ENCODE data around the gene MYLK2.

Gene MYLK2

GRCh38 chr20:31835554-31835953 lies 16.4 kb downstream of the MYLK2 start:
- DNase-seq (ENCODE audit: low read depth in 1 of 2, low spot score in 1 of 2) = no peak

- DNase-seq (ENCODE audit: low read depth in 1 of 2, low spot score in 1 of 2) = no peak
These were observed 17.1 kb downstream of the MYLK2 start for GRCh38 chr20:31835977-31836852.

DNA sequence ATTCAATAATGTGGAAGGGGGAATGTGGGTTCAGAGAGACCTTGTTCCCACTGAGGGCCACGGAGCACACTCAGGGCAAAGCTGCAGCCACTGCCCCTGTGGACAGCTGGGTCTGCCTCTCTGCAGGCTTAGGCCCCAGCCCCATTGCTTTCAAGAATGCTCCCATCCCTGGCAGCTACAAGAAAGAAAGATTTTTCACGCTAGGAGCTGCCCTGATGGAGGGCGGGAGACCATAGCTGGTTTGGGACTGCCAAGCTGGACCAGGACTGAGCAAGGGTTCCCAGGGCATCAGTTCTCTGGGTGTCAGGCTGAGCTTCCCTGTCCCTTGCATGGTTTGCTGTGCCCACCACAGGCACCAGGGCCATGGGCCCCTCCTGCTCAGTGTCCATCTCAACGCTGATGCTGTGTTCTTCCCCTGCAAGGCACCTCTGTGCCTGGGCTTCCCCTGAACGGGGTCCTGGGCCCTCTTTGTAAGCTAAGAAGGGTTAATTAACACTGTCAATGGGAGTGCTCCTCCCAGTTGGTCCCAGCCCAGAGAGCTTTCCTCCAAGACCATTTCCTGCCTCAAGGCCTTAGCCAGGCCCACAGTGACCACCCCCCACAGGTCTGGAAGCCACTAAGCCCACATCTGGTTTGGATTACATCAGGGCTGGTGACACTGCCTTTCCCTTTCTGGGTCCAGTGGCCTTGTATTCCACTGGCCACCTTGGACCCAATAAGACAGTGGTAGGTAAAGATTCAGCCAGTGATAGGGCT lies 17.9 kb downstream of the MYLK2 start:
- DNase-seq (ENCODE audit: low read depth in 1 of 2, low spot score in 1 of 2) = no peak

DNA sequence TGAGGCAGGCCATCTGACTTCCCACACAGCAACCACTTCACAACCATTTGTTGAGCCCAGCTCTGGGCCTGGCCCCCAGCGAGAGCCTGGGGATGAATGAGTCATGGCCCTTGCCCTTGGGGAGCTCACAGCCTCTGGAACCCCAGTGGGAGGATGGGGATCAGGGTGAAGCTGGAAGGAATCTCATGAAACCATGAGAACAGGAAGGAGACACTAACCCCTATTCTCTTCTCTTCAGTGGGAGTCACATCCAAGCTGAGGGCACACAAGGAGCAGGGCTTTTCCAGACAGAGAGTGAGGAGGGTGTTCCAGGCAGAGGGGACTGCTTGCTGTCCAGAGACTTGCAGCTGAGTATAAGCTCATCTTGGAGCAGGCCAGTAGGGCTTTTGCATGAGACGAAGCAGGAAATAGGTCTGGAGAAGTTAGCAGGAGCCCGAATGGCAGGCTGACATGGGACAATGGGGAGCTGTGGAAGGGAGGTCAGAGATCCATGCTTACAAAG lies 18.8 kb downstream of the MYLK2 start:
- no peak for DNase-seq (ENCODE audit: low read depth in 1 of 2, low spot score in 1 of 2)

GRCh38 chr20:31838646-31839292 lies 19.6 kb downstream of the MYLK2 start:
- no peak for DNase-seq (ENCODE audit: low read depth in 1 of 2, low spot score in 1 of 2)

GRCh38 chr20:31839782-31840487 lies 20.8 kb downstream of the MYLK2 start:
- DNase-seq (ENCODE audit: low read depth in 1 of 2, low spot score in 1 of 2) = no peak

DNA sequence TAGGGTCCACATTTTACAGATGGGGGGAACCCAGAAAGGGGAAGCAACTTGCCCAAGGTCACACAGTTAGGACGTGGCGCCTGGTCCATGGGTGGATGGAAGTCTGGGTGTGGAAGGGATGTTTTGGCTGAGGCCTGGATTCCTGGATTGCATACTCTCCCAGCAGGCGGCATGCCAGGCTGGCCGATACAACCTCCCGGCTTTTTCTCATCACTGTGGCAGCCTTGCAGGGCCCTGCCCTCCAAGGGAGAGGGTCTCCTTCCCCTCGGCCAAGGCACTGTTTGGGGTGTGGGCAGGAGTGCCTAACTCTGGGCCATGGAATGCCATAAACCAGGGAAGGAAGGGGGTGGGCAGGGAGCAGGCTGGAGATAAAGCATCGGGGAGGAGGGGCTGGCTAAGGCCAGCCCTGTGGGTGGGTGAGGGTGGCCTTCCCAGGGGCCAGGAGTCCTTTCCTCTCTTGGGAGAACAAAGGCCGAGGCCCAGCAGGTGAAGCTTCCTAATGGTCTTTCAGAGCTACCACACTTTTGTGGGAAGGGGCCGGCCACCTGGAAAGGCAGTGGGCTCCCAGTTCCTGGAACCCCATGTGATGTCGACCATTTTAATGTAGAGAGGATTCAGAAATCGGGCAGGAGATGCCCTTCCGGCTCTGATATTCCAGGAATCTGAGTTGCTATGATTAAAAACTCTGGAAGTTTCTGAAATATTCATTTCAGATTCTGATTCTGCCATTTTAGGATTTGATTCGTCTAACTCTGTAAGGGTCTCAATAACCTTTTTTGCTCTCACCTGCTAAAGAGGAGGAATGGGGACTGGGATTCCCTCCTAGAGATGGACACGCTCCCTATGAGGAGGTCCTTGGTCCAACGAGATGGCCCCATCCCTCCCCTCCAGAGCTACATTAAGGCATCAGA lies 22.0 kb downstream of the MYLK2 start:
- DNase-seq (ENCODE audit: low read depth in 1 of 2, low spot score in 1 of 2) = no peak

DNA sequence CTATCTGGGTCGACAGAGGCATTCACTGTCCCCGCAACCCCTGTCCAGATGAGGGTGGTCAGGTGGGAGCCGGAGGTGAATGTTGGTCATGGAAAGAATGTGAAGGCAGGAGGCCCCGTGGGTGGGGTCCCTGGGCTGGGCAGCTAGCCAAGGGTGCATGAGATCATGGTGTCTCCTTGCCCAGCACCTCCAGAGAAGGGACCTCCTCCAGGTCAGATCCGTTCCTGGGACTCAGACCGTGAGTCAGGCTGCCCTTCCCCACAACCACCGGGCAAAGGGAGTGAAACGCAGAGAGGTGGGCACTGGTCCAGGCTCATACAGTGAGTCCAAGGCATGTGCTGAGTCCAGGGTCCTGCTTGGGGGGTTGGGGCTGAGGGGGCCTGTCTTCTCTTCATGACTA lies 22.8 kb downstream of the MYLK2 start:
- no peak for DNase-seq (ENCODE audit: low read depth in 1 of 2, low spot score in 1 of 2)

- no peak for DNase-seq (ENCODE audit: low read depth in 1 of 2, low spot score in 1 of 2)
These were observed 23.5 kb downstream of the MYLK2 start for GRCh38 chr20:31842471-31843157.

- DNase-seq (ENCODE audit: low read depth in 1 of 2, low spot score in 1 of 2) = no peak
These were observed 24.1 kb downstream of the MYLK2 start for GRCh38 chr20:31843288-31843687.

GRCh38 chr20:31843881-31844280 lies 24.7 kb downstream of the MYLK2 start:
- DNase-seq (ENCODE audit: low read depth in 1 of 2, low spot score in 1 of 2) = no peak

- DNase-seq (ENCODE audit: low read depth in 1 of 2, low spot score in 1 of 2) = no peak
These were observed 25.7 kb downstream of the MYLK2 start for GRCh38 chr20:31844737-31845299.

DNA sequence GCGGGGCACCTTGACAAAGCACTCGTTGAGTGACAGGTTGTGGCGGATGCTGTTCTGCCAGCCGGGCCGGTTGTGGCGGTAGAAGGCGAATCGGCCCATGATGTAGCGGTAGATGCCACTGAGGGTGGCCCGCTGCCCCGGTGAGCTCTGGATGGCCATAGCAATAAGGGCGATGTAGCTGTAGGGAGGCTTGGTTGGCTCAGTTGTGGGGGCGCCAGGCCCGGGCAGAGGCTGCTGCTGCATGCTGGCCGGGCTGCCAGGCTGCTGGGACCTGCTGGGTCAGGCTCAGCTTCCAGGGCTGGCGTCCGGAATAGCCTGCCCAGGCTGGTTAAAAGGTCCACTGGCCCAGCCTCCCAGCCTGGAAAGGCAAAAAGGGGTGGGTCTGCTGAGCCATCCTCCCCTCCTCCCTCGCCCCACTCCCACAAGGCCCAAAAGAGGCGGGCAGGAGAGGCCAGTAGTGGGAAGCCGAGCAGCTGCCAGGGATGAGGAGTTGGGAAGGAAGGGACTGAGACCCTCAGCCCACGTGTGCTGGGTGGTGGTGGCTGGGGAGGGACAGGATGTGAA lies 26.2 kb downstream of the MYLK2 start, which contains the start of gene FOXS1:
FOXS1 (minus strand) TSS at position 305 of the 564 bp plus-strand sequence; CDS start at position 243, 62 bp downstream.
- DNase-seq (ENCODE audit: low read depth in 1 of 2, low spot score in 1 of 2) = no peak

- DNase-seq (ENCODE audit: low read depth in 1 of 2, low spot score in 1 of 2) = no peak
These were observed 27.6 kb downstream of the MYLK2 start for GRCh38 chr20:31846793-31847138.

DNA sequence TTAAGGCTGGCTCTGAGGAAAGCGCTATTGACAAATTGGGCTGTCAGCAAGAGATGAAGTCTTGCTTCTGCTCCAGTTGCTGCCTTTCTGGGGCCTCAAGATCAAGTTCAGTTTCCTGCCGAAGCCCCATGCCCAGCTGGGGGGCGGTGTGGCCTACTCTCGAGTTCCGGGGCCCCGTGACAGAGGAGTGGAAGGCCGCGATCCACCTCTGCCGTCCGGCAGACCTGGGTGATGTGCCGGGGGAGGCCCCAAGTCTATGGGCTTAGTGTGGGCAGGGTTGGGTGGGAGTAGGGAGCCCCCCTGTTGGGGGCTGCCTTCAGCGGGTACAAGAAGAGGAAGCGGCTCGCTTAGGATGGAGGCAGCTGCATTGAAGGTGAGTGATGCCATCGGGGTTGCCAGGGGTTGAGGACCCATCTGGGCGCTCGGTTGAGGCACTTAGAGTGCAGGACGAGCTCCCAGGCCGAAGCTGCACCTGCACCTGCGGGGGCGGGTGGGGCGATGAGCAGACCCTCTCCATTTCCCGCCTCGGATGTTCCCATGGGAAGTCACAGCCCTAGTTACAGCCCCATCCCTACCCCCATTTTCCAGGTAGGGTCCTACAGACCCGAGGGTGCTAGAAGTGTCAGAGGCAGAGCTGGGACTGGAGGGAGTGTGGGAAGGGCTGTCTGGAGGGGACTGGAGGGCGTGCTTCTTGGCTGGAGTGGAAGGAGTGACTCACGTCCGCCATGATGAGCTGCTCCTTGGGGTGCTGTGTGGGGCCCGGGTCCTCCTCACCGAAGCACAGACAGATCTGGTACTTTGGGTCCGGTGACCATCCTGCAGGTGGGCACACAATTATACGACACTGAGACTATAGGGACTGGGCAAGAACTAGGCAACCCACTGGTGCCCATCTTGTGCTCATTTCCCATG lies 29.2 kb downstream of the MYLK2 start:
- DNase-seq (ENCODE audit: low read depth in 1 of 2, low spot score in 1 of 2) = no peak

- no peak for DNase-seq (ENCODE audit: low read depth in 1 of 2, low spot score in 1 of 2)
These were observed 30.3 kb downstream of the MYLK2 start for GRCh38 chr20:31849306-31849930.

GRCh38 chr20:31851240-31851955 lies 32.2 kb downstream of the MYLK2 start:
- DNase-seq (ENCODE audit: low read depth in 1 of 2, low spot score in 1 of 2) = no peak

All from activated T-helper 1 cell treated with anti-CD3 and anti-CD28 coated beads, Interleukin-2, amount 50 U/mL, for 16 hours (primary cell).